ENCODE data around the gene SYNE3. TPM values are rescaled to one million over a fixed set of nuclear protein-coding genes. Genes with fewer than 3 reads are reported as not detected.

SYNE3 gene
- total RNA-seq, 2 donors from 2014 or later: 3.4 to 29.5 TPM

GRCh38 chr14:95534299-95535225 is 18.1 kb upstream of the SYNE3 start, which contains the start of gene GLRX5:
TSS of gene GLRX5 (plus strand) at chr14:95535050. CDS start at chr14:95535090, 40 bp downstream.
- Histone ChIP-seq H3K9me3 (no peaks in the 10 kb centered on the region), H3K27me3 (replicated peaks; ENCODE audit: insufficient read depth) (no peaks in the 10 kb centered on the region), H3K4me1 (replicated peaks) (peaks cover 11% of the 10 kb centered on the region), H3K36me3 (no peaks in the 10 kb centered on the region), H3K4me3 (peak within 1 kb of the TSS; percentile 90 to 93), H3K27ac (peak within 1 kb of the TSS; percentile 79 to 82)
- peak; percentile 100 for DNase-seq (ENCODE audit: low spot score)
- WGBS: under 1% methylated on average over 71 of the region's 97 CpGs
- intact Hi-C loops (cut with DNase I): loop anchor here (10.0 kb wide), 1 partner anchor 830 kb away; the partner anchor contains the start of genes ATG2B and GSKIP
- TF ChIP-seq CTCF (IDR thresholded peaks at IDR 0.05) (peak in 3 of 4 experiments; percentile 18 to 65 (median 51)), POLR2AphosphoS5 (IDR thresholded peaks at IDR 0.05) (peak; percentile 98), POLR2A (IDR thresholded peaks at IDR 0.05) (peak; percentile 23)

GRCh38 chr14:95533822-95534221 is 17.4 kb upstream of the SYNE3 start:
- H3K36me3 ChIP-seq: no peaks in the 10 kb centered on the region
- 2% methylated on average over 18 of the region's 18 CpGs for WGBS
- peak overlapping the region; percentile 90 to 93 for H3K4me3 ChIP-seq
- TF ChIP-seq POLR2AphosphoS5 (IDR thresholded peaks at IDR 0.05) (no peak), CTCF (IDR thresholded peaks at IDR 0.05) (no peak), POLR2A (IDR thresholded peaks at IDR 0.05) (no peak)
- peak overlapping the region; percentile 79 to 82 for H3K27ac ChIP-seq
- intact Hi-C loops (cut with DNase I): loop anchor here (10.0 kb wide), 1 partner anchor 831 kb away; the partner anchor contains the start of genes ATG2B and GSKIP
- H3K9me3 ChIP-seq: no peaks in the 10 kb centered on the region
- no peaks in the 10 kb centered on the region for H3K27me3 ChIP-seq (replicated peaks; ENCODE audit: insufficient read depth)
- no peak for DNase-seq (ENCODE audit: low spot score)
- H3K4me1 ChIP-seq (replicated peaks): peaks cover 11% of the 10 kb centered on the region

- intact Hi-C loops (cut with DNase I): loop anchor here (10.0 kb wide), 1 partner anchor 831 kb away; the partner anchor contains the start of genes ATG2B and GSKIP
- 7% methylated on average over 10 of the region's 10 CpGs for WGBS
- no peak for DNase-seq (ENCODE audit: low spot score)
Measured at GRCh38 chr14:95533391-95533821, 17.0 kb upstream of the SYNE3 start.

GRCh38 chr14:95531969-95532368 is 15.5 kb upstream of the SYNE3 start:
- Histone ChIP-seq H3K36me3 (no peaks in the 10 kb centered on the region), H3K4me1 (replicated peaks) (peaks cover 8% of the 10 kb centered on the region), H3K27me3 (replicated peaks; ENCODE audit: insufficient read depth) (no peaks in the 10 kb centered on the region), H3K27ac (no peak overlapping the region), H3K4me3 (no peak overlapping the region), H3K9me3 (no peaks in the 10 kb centered on the region)
- WGBS: 41% methylated on average over 3 of the region's 3 CpGs
- intact Hi-C loops (cut with DNase I): loop anchor here (10.0 kb wide), 1 partner anchor 833 kb away; the partner anchor contains the start of genes ATG2B and GSKIP
- DNase-seq (ENCODE audit: low spot score): no peak
- TF ChIP-seq CTCF (IDR thresholded peaks at IDR 0.05) (no peak), POLR2A (IDR thresholded peaks at IDR 0.05) (no peak), POLR2AphosphoS5 (IDR thresholded peaks at IDR 0.05) (no peak)

More at GRCh38 chr14:95533391-95533821, 17.0 kb upstream of the SYNE3 start:
- Histone ChIP-seq H3K4me3 (peak overlapping the region; percentile 90 to 93), H3K27ac (no peak overlapping the region), H3K9me3 (no peaks in the 10 kb centered on the region), H3K27me3 (replicated peaks; ENCODE audit: insufficient read depth) (no peaks in the 10 kb centered on the region), H3K36me3 (no peaks in the 10 kb centered on the region), H3K4me1 (replicated peaks) (peaks cover 11% of the 10 kb centered on the region)
- TF ChIP-seq CTCF (IDR thresholded peaks at IDR 0.05): no peak
- TF ChIP-seq POLR2AphosphoS5 (IDR thresholded peaks at IDR 0.05): no peak
- TF ChIP-seq POLR2A (IDR thresholded peaks at IDR 0.05): no peak

Data from prostate gland (tissue), 2 donors.